ENCODE measurements around the gene TMEM53. TPM values are rescaled to one million over a fixed set of nuclear protein-coding genes. Genes with fewer than 3 reads are reported as not detected.

TMEM53 gene
- 3.4 and 4.0 TPM in 2 replicates for total RNA-seq

- intact Hi-C loops (cut with micrococcal nuclease) = loop anchor here (1.0 to 10.0 kb wide), 7 partner anchors 42 to 728 kb away; partner anchors contain the start of genes ATP6V0B, DMAP1, IPO13 and MUTYH
Measured at GRCh38 chr1:44674113-44675000, at the start of gene TMEM53, which contains the start of gene ARMH1. Gene TMEM53 (minus strand): TSS chr1:44674481. CDS start chr1:44674391, 90 bp downstream. Gene ARMH1 (plus strand): TSS chr1:44674714. CDS start chr1:44689698, 14,984 bp downstream.

- intact Hi-C loops (cut with micrococcal nuclease) = loop anchor here (2.0 kb wide), 1 partner anchor 263 kb away; the partner anchor contains the start of gene EIF2B3
Measured at GRCh38 chr1:44723496-44724295, 49.4 kb upstream of the TMEM53 start.

GRCh38 chr1:44723064-44723463, 48.8 kb upstream of the TMEM53 start:
- intact Hi-C loops (cut with micrococcal nuclease) = loop anchor here (2.0 kb wide), 1 partner anchor 264 kb away; the partner anchor contains the start of gene EIF2B3

GRCh38 chr1:44721485-44722361, 47.4 kb upstream of the TMEM53 start:
- intact Hi-C loops (cut with micrococcal nuclease) = loop anchor here (1.0 to 2.0 kb wide), 2 partner anchors 10 to 265 kb away; partner anchors contain the start of genes EIF2B3 and RNU5D-1

GRCh38 chr1:44720281-44720680, 46.0 kb upstream of the TMEM53 start:
- intact Hi-C loops (cut with micrococcal nuclease) = no loop called here

- intact Hi-C loops (cut with micrococcal nuclease) = loop anchor here (5.0 kb wide), 1 partner anchor 47 kb away; the partner anchor contains the start of genes ARMH1 and TMEM53
Measured at GRCh38 chr1:44719318-44719717, 45.0 kb upstream of the TMEM53 start.

GRCh38 chr1:44718091-44718490, 43.8 kb upstream of the TMEM53 start:
- intact Hi-C loops (cut with micrococcal nuclease) = loop anchor here (5.0 kb wide), 1 partner anchor 46 kb away; the partner anchor contains the start of genes ARMH1 and TMEM53

GRCh38 chr1:44717653-44718052, 43.4 kb upstream of the TMEM53 start:
- intact Hi-C loops (cut with micrococcal nuclease) = loop anchor here (5.0 kb wide), 1 partner anchor 45 kb away; the partner anchor contains the start of genes ARMH1 and TMEM53

- intact Hi-C loops (cut with micrococcal nuclease) = loop anchor here (5.0 kb wide), 1 partner anchor 45 kb away; the partner anchor contains the start of genes ARMH1 and TMEM53
Measured at GRCh38 chr1:44717156-44717555, 42.9 kb upstream of the TMEM53 start.

- intact Hi-C loops (cut with micrococcal nuclease) = loop anchor here (1.0 to 5.0 kb wide), 2 partner anchors 16 to 43 kb away; partner anchors contain the start of genes ARMH1, RNU5D-1 and TMEM53
Measured at GRCh38 chr1:44714944-44715571, 40.8 kb upstream of the TMEM53 start.

- intact Hi-C loops (cut with micrococcal nuclease) = no loop called here
Measured at GRCh38 chr1:44714532-44714931, 40.3 kb upstream of the TMEM53 start.

- intact Hi-C loops (cut with micrococcal nuclease) = no loop called here
Measured at GRCh38 chr1:44713321-44713781, 39.1 kb upstream of the TMEM53 start.

GRCh38 chr1:44707959-44708831, 33.9 kb upstream of the TMEM53 start:
- intact Hi-C loops (cut with micrococcal nuclease) = no loop called here

GRCh38 chr1:44707112-44707881, 33.0 kb upstream of the TMEM53 start:
- intact Hi-C loops (cut with micrococcal nuclease) = no loop called here

- intact Hi-C loops (cut with micrococcal nuclease) = no loop called here
Measured at GRCh38 chr1:44705938-44706337, 31.7 kb upstream of the TMEM53 start.

GRCh38 chr1:44705470-44705869, 31.2 kb upstream of the TMEM53 start:
- intact Hi-C loops (cut with micrococcal nuclease) = no loop called here

GRCh38 chr1:44701141-44701573, 26.9 kb upstream of the TMEM53 start:
- intact Hi-C loops (cut with micrococcal nuclease) = no loop called here

- intact Hi-C loops (cut with micrococcal nuclease) = no loop called here
Measured at GRCh38 chr1:44700573-44700972, 26.3 kb upstream of the TMEM53 start.
